SU-DHL-6 (cell line): Measurements from ENCODE around the gene ATF1.

Experiments
- EZH2phosphoT487 ChIP-seq: fragments of 200-600 bp; sonication (generic), shearing (Covaris generic); conservative IDR thresholded peaks from 2 replicates; pipeline ENCODE4 v1.6.1; 2018; ENCODE audit warnings: mild to moderate bottlenecking, antibody characterized with exemption, low read length, moderate library complexity, mixed read lengths
- TF ChIP-seq, protein P1 (sequence below): fragments of 200-600 bp; sonication (generic); IDR thresholded peaks from one replicate; pipeline ENCODE4 v1.5.1; 2017; ENCODE audit warnings: antibody characterized with exemption, mild to moderate bottlenecking, low read length, moderate library complexity; ENCODE audit not compliant: insufficient read depth, poor library complexity, severe bottlenecking

DNA sequence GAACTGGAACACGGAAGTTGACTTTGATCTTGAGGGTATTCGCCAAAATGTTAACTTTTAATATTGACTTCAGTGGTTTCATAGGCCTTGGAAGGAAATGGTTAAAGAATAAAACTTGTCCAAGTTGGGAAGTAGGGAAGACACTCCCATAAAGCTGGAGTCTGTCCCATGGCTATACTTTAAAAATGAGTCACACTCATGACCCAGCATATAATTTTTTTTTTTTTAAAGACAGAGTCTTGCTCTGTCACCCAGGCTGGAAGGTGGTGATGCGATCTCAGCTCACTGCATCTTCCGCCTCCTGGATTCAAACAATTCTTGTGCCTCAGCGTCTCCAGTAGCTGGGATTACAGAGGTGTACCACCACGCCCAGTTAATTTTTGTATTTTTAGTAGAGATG is 98.4 kb downstream of the ATF1 start:
- TF ChIP-seq, protein P1, sequence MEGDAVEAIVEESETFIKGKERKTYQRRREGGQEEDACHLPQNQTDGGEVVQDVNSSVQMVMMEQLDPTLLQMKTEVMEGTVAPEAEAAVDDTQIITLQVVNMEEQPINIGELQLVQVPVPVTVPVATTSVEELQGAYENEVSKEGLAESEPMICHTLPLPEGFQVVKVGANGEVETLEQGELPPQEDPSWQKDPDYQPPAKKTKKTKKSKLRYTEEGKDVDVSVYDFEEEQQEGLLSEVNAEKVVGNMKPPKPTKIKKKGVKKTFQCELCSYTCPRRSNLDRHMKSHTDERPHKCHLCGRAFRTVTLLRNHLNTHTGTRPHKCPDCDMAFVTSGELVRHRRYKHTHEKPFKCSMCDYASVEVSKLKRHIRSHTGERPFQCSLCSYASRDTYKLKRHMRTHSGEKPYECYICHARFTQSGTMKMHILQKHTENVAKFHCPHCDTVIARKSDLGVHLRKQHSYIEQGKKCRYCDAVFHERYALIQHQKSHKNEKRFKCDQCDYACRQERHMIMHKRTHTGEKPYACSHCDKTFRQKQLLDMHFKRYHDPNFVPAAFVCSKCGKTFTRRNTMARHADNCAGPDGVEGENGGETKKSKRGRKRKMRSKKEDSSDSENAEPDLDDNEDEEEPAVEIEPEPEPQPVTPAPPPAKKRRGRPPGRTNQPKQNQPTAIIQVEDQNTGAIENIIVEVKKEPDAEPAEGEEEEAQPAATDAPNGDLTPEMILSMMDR: no peak
- no peak for TF ChIP-seq EZH2phosphoT487
